NCI-H748 treated with DMSO at 0.1 percent for 48 hours (cell line): Measurements from ENCODE around the gene HACE1.
"Not testable (repeated sequence)": the region's sequence is repeated elsewhere in the genome, so short reads cannot be mapped to it uniquely, and the experiment has no call there.

Experiments used
- DNase-seq: peaks from one replicate; lab custom pipeline; 2025; lab: John Stamatoyannopoulos, UW

The HACE1 gene

GRCh38 chr6:104828478-104828877, 31.2 kb downstream of the HACE1 start:
- DNase-seq: no peak

- DNase-seq: not testable (repeated sequence)
These were observed 38.9 kb downstream of the HACE1 start for GRCh38 chr6:104820820-104821219.

GRCh38 chr6:104816125-104816524, 43.6 kb downstream of the HACE1 start:
- DNase-seq: no peak

- no peak for DNase-seq
These were observed 45.0 kb downstream of the HACE1 start for GRCh38 chr6:104814743-104815142.

- no peak for DNase-seq
These were observed 46.2 kb downstream of the HACE1 start for GRCh38 chr6:104813552-104813951.

GRCh38 chr6:104809116-104809515, 50.6 kb downstream of the HACE1 start:
- DNase-seq: no peak

- DNase-seq: not testable (repeated sequence)
These were observed 54.4 kb downstream of the HACE1 start for GRCh38 chr6:104805335-104805734.

- DNase-seq: no peak
These were observed 60.5 kb downstream of the HACE1 start for GRCh38 chr6:104799134-104799657.

GRCh38 chr6:104796031-104796785, 63.5 kb downstream of the HACE1 start:
- no peak for DNase-seq

GRCh38 chr6:104795363-104795762, 64.4 kb downstream of the HACE1 start:
- DNase-seq: no peak

- DNase-seq: no peak
These were observed 69.9 kb downstream of the HACE1 start for GRCh38 chr6:104789770-104790190.

- DNase-seq: no peak
These were observed 71.3 kb downstream of the HACE1 start for GRCh38 chr6:104788400-104788799.

GRCh38 chr6:104787305-104787704, 72.4 kb downstream of the HACE1 start:
- no peak for DNase-seq

- no peak for DNase-seq
These were observed 74.8 kb downstream of the HACE1 start for GRCh38 chr6:104784884-104785283.

GRCh38 chr6:104771258-104771832, 88.4 kb downstream of the HACE1 start:
- peak; percentile 11 for DNase-seq

- DNase-seq: no peak
These were observed 90.8 kb downstream of the HACE1 start for GRCh38 chr6:104768906-104769305.

- no peak for DNase-seq
These were observed 93.1 kb downstream of the HACE1 start for GRCh38 chr6:104766595-104766994.

GRCh38 chr6:104754788-104755409, 104.8 kb downstream of the HACE1 start:
- no peak for DNase-seq

- no peak for DNase-seq
These were observed 106.5 kb downstream of the HACE1 start for GRCh38 chr6:104753251-104753650.

GRCh38 chr6:104750449-104750848, 109.3 kb downstream of the HACE1 start:
- no peak for DNase-seq

GRCh38 chr6:104739124-104739523, 120.6 kb downstream of the HACE1 start:
- not testable (repeated sequence) for DNase-seq

- not testable (repeated sequence) for DNase-seq
These were observed 122.2 kb downstream of the HACE1 start for GRCh38 chr6:104737567-104737966.

GRCh38 chr6:104736545-104736944, 123.2 kb downstream of the HACE1 start:
- no peak for DNase-seq
